ENCODE measurements around the gene PLEKHF1.

The PLEKHF1 gene

DNA sequence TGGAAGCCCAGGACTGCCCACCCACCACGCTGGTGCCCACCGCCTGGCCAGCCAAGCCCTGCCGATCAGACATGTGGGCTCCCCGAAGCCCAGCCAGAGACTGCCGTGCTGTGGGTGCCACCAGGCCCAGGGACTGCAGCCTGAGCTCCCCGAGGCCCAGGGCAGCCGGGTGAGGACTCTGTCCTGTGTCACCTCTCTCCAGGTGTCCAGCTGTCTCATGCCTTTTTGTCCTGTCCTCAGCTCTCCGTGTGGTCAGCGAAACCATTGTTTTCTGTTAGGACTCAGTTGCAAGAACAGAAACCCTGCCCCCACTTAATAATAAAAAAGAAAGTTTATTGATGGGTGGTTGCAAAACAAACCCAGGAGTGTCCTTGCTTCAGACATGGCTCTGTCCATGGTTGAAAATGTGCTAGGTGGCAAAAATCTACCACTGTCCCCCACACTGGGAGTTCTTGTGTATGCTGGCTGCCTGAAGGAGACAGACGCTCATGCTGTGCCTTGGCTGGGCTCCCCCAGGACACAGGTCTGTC, 9.9 kb downstream of the PLEKHF1 start:
- H3K36me3 ChIP-seq (ENCODE audit: control insufficient read depth, low read length), result no peaks in the 10 kb centered on the region
- H3K4me1 ChIP-seq (ENCODE audit: control insufficient read depth, low read length), result peaks cover 29% of the 10 kb centered on the region
- no peak overlapping the region for H3K4me2 ChIP-seq (ENCODE audit: low read length)
- 0 out of 2 replicates have a peak, but pooled peaks cover 3% of the 10 kb centered on the region for H3F3A ChIP-seq (ENCODE audit: control insufficient read depth, insufficient read depth)
- H3K27ac ChIP-seq (ENCODE audit: low read depth, low read length), result no peak overlapping the region
- no peaks in the 10 kb centered on the region for H3K27me3 ChIP-seq (ENCODE audit: control insufficient read depth, low read length)
- no peak overlapping the region for H3K4me3 ChIP-seq (ENCODE audit: low read length)
- H3K9me2 ChIP-seq (replicated peaks; ENCODE audit: control insufficient read depth, low read length), result no peaks in the 10 kb centered on the region
- no peaks in the 10 kb centered on the region for H3K9me3 ChIP-seq (ENCODE audit: control insufficient read depth, insufficient read depth, low read length)
- no peak for TF ChIP-seq EZH2phosphoT487 (IDR thresholded peaks at IDR 0.05; ENCODE audit: borderline replicate concordance, low read length)
- TF ChIP-seq, protein P1, sequence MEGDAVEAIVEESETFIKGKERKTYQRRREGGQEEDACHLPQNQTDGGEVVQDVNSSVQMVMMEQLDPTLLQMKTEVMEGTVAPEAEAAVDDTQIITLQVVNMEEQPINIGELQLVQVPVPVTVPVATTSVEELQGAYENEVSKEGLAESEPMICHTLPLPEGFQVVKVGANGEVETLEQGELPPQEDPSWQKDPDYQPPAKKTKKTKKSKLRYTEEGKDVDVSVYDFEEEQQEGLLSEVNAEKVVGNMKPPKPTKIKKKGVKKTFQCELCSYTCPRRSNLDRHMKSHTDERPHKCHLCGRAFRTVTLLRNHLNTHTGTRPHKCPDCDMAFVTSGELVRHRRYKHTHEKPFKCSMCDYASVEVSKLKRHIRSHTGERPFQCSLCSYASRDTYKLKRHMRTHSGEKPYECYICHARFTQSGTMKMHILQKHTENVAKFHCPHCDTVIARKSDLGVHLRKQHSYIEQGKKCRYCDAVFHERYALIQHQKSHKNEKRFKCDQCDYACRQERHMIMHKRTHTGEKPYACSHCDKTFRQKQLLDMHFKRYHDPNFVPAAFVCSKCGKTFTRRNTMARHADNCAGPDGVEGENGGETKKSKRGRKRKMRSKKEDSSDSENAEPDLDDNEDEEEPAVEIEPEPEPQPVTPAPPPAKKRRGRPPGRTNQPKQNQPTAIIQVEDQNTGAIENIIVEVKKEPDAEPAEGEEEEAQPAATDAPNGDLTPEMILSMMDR (IDR thresholded peaks at IDR 0.05; ENCODE audit: low read depth, low read length, poor library complexity, severe bottlenecking), result no peak
- no peaks in the 10 kb centered on the region for H3K79me2 ChIP-seq (ENCODE audit: control insufficient read depth, low read length)
- H4K20me1 ChIP-seq (ENCODE audit: control insufficient read depth, insufficient read depth, low read depth, low read length), result no peaks in the 10 kb centered on the region

DNA sequence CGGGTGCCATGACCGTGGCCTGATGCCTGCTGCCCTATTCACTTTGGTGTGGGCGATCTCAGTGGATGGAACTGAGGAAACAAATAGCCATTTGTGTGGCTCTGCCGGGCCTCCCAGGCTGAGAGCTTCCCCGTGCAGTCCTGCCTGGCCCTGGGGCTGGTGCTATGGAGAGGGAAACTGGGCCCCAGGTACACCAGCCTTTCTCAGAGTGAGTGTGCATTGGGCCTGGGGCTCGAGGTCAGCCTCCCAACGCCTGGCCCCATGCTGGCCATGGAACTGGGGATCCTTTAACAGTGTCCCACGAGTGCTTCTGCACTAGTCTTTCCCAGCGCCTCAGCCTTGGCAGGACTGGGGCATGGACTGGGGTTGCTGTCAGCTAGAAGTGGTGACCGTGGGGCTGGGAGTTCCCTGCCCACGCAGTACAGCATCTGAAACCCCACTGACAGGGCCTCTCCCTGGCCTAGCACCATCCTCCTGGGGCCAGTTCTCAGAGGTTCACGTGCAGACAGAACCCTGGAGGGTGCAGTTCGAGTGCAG, 10.5 kb downstream of the PLEKHF1 start:
- no peaks in the 10 kb centered on the region for H3K9me2 ChIP-seq (replicated peaks; ENCODE audit: control insufficient read depth, low read length)
- no peaks in the 10 kb centered on the region for H3K36me3 ChIP-seq (ENCODE audit: control insufficient read depth, low read length)
- H3K4me1 ChIP-seq (ENCODE audit: control insufficient read depth, low read length), result peaks cover 34% of the 10 kb centered on the region
- H3K4me2 ChIP-seq (ENCODE audit: low read length), result no peak overlapping the region
- TF ChIP-seq, protein P1 (IDR thresholded peaks at IDR 0.05; ENCODE audit: low read depth, low read length, poor library complexity, severe bottlenecking), result no peak
- TF ChIP-seq EZH2phosphoT487 (IDR thresholded peaks at IDR 0.05; ENCODE audit: borderline replicate concordance, low read length), result no peak
- no peaks in the 10 kb centered on the region for H3K9me3 ChIP-seq (ENCODE audit: control insufficient read depth, insufficient read depth, low read length)
- H3K27ac ChIP-seq (ENCODE audit: low read depth, low read length), result no peak overlapping the region
- no peaks in the 10 kb centered on the region for H3K79me2 ChIP-seq (ENCODE audit: control insufficient read depth, low read length)
- H3F3A ChIP-seq (ENCODE audit: control insufficient read depth, insufficient read depth), result 0 out of 2 replicates have a peak, but pooled peaks cover 3% of the 10 kb centered on the region
- no peaks in the 10 kb centered on the region for H4K20me1 ChIP-seq (ENCODE audit: control insufficient read depth, insufficient read depth, low read depth, low read length)
- no peaks in the 10 kb centered on the region for H3K27me3 ChIP-seq (ENCODE audit: control insufficient read depth, low read length)
- H3K4me3 ChIP-seq (ENCODE audit: low read length), result no peak overlapping the region

DNA sequence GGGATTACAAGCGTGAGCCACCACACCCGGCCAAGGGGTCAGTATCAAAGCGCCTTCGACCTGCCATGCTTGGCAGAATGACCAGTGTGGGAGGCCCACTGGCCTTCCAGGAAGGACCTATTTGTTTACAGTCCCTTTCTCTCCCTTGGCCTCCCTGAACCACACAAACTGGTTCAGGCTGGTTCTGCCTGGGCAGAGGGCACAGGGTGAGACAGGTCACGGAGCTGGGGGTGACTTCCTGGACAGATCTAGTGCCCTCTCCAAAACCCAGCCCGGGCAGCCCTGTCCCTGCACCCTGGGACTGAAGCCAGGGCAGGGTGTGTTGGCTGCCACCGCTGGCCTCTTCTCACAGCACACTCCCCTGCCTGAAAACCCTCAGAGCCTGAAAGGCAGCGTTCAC, 11.3 kb downstream of the PLEKHF1 start:
- no peak overlapping the region for H3K27ac ChIP-seq (ENCODE audit: low read depth, low read length)
- no peaks in the 10 kb centered on the region for H3K27me3 ChIP-seq (ENCODE audit: control insufficient read depth, low read length)
- no peak overlapping the region for H3K4me2 ChIP-seq (ENCODE audit: low read length)
- no peak for TF ChIP-seq EZH2phosphoT487 (IDR thresholded peaks at IDR 0.05; ENCODE audit: borderline replicate concordance, low read length)
- TF ChIP-seq, protein P1 (IDR thresholded peaks at IDR 0.05; ENCODE audit: low read depth, low read length, poor library complexity, severe bottlenecking), result no peak
- H3K79me2 ChIP-seq (ENCODE audit: control insufficient read depth, low read length), result no peaks in the 10 kb centered on the region
- H3K4me3 ChIP-seq (ENCODE audit: low read length), result no peak overlapping the region
- H3K9me3 ChIP-seq (ENCODE audit: control insufficient read depth, insufficient read depth, low read length), result no peaks in the 10 kb centered on the region
- 0 out of 2 replicates have a peak, but pooled peaks cover 3% of the 10 kb centered on the region for H3F3A ChIP-seq (ENCODE audit: control insufficient read depth, insufficient read depth)
- peaks cover 33% of the 10 kb centered on the region for H3K4me1 ChIP-seq (ENCODE audit: control insufficient read depth, low read length)
- H4K20me1 ChIP-seq (ENCODE audit: control insufficient read depth, insufficient read depth, low read depth, low read length), result no peaks in the 10 kb centered on the region
- no peaks in the 10 kb centered on the region for H3K36me3 ChIP-seq (ENCODE audit: control insufficient read depth, low read length)
- H3K9me2 ChIP-seq (replicated peaks; ENCODE audit: control insufficient read depth, low read length), result no peaks in the 10 kb centered on the region

Data from DOHH2 (cell line).